Naive B cell (primary cell): Measurements from ENCODE around the gene MPRIP. TPM values are rescaled to one million over a fixed set of nuclear protein-coding genes. Genes with fewer than 3 reads are reported as not detected.
"Not testable (repeated sequence)": the region's sequence is repeated elsewhere in the genome, so short reads cannot be mapped to it uniquely, and the experiment has no call there.

ENCODE experiments used
- ATAC-seq, 2 donors: fragments of 150-1000 bp; cut with Tn5 transposase; 2 replicates each; pipeline ENCODE4 v1.10.0; 2021; ENCODE audit warnings: low read depth in 2 of 2, mild to moderate bottlenecking in 2 of 2, moderate library complexity in 2 of 2
- DNase-seq: peaks from one replicate; pipeline ENCODE4 v3.0.0; 2022
- H3K27ac Mint-ChIP-seq, 6 donors: one replicate each; pipeline ENCODE4 v1.8.0; 2020 to 2022; ENCODE audit warnings: mild to moderate bottlenecking in 6 of 6, mixed read lengths in 6 of 6, moderate library complexity in 5 of 6, inconsistent platforms in 2 of 6
- H3K27me3 Mint-ChIP-seq, 3 donors: one replicate each; pipeline ENCODE4 v1.8.0; 2021 to 2022; ENCODE audit warnings: mixed read lengths in 3 of 3, mild to moderate bottlenecking in 1 of 3
- H3K36me3 Mint-ChIP-seq, 2 donors: one replicate each; pipeline ENCODE4 v1.8.0; 2020 to 2022; ENCODE audit warnings: mixed read lengths in 2 of 2, inconsistent platforms in 1 of 2, mild to moderate bottlenecking in 1 of 2
- H3K4me1 Mint-ChIP-seq, 3 donors: one replicate each; pipeline ENCODE4 v1.8.0; 2020 to 2022; ENCODE audit warnings: mixed read lengths in 3 of 3, inconsistent platforms in 1 of 3, mild to moderate bottlenecking in 1 of 3, moderate library complexity in 1 of 3
- H3K4me3 Mint-ChIP-seq, 8 donors: one replicate each; pipeline ENCODE4 v1.8.0; 2020 to 2022; ENCODE audit warnings: mild to moderate bottlenecking in 8 of 8, mixed read lengths in 8 of 8, moderate library complexity in 8 of 8, inconsistent platforms in 2 of 8
- H3K9me3 Mint-ChIP-seq, 7 donors: one replicate each; pipeline ENCODE4 v1.8.0; 2020 to 2022; ENCODE audit warnings: mixed read lengths in 7 of 7, mild to moderate bottlenecking in 5 of 7, inconsistent platforms in 2 of 7, moderate library complexity in 1 of 7
- polyA plus RNA-seq, 6 donors: library from polyadenylated mRNA; unstranded; fragments of 300-500 nt; fragmentation: Illumina TruSeq; gene quantifications; one replicate each; pipeline ENCODE4 v1.2.3, GENCODE V29; 2021; ENCODE audit warnings: low read depth in 6 of 6

Gene MPRIP
- polyA plus RNA-seq, 6 donors from 2014 or later: 1.9 to 26.0 (median 12.6) TPM

- ATAC-seq (no peak), DNase-seq (no peak)
- Mint-ChIP-seq H3K27ac (peak overlapping the region in 5 of 6 donors; percentile 21 to 90 (median 64)), H3K27me3 (no peaks in the 10 kb centered on the region), H3K4me1 (peaks cover 49 to 53% (median 50%) of the 10 kb centered on the region in 3 donors), H3K9me3 (no peaks in the 10 kb centered on the region), H3K36me3 (peaks cover 0 to 13% of the 10 kb centered on the region in 2 donors), H3K4me3 (peak overlapping the region in 5 of 8 donors; percentile 19 to 57 (median 36))
Observed at GRCh38 chr17:17126131-17127110, 84.2 kb downstream of the MPRIP start.

DNA sequence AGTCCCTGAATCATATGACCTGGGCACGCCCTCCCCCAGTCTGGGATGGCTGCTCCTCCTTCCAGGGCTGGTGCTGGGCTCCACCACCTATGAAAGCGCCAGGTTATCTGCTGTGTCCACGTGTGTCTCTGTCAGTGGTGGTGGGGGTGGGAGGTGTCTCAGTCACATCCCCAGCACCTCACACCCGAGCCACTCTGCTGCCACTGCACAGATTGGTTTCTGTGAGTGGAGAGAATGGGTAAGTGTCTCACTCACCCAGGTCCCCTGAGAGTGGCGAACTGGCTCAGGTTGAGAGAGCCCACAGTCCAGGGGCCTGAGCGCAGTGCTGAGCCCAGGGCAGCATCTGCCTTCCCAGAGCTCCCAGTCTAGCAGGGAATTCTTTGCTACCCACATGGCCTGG lies 84.9 kb downstream of the MPRIP start:
- H3K27ac Mint-ChIP-seq: peak overlapping the region in 5 of 6 donors; percentile 47 to 90 (median 49)
- DNase-seq: no peak
- H3K4me3 Mint-ChIP-seq: peak overlapping the region in 1 of 8 donors; percentile 41
- no peak for ATAC-seq
- no peaks in the 10 kb centered on the region for H3K27me3 Mint-ChIP-seq
- H3K36me3 Mint-ChIP-seq: peaks cover 0 to 13% of the 10 kb centered on the region in 2 donors
- H3K4me1 Mint-ChIP-seq: peaks cover 42 to 46% (median 42%) of the 10 kb centered on the region in 3 donors
- H3K9me3 Mint-ChIP-seq: no peaks in the 10 kb centered on the region

GRCh38 chr17:17127730-17128291 lies 85.6 kb downstream of the MPRIP start:
- no peak for DNase-seq
- H3K27me3 Mint-ChIP-seq: no peaks in the 10 kb centered on the region
- H3K9me3 Mint-ChIP-seq: no peaks in the 10 kb centered on the region
- no peak for ATAC-seq
- H3K4me1 Mint-ChIP-seq: peaks cover 36 to 39% (median 39%) of the 10 kb centered on the region in 3 donors
- peak overlapping the region in 2 of 6 donors; percentile 49 to 82 for H3K27ac Mint-ChIP-seq
- H3K36me3 Mint-ChIP-seq: peaks cover 0 to 13% of the 10 kb centered on the region in 2 donors
- H3K4me3 Mint-ChIP-seq: no peak overlapping the region

GRCh38 chr17:17128476-17129075 lies 86.3 kb downstream of the MPRIP start:
- peak overlapping the region in 1 of 6 donors; percentile 76 for H3K27ac Mint-ChIP-seq
- no peaks in the 10 kb centered on the region for H3K9me3 Mint-ChIP-seq
- ATAC-seq (no peak), DNase-seq (no peak)
- no peaks in the 10 kb centered on the region for H3K27me3 Mint-ChIP-seq
- H3K4me3 Mint-ChIP-seq: no peak overlapping the region
- H3K4me1 Mint-ChIP-seq: peaks cover 31 to 35% (median 34%) of the 10 kb centered on the region in 3 donors
- H3K36me3 Mint-ChIP-seq: peaks cover 0 to 13% of the 10 kb centered on the region in 2 donors

DNA sequence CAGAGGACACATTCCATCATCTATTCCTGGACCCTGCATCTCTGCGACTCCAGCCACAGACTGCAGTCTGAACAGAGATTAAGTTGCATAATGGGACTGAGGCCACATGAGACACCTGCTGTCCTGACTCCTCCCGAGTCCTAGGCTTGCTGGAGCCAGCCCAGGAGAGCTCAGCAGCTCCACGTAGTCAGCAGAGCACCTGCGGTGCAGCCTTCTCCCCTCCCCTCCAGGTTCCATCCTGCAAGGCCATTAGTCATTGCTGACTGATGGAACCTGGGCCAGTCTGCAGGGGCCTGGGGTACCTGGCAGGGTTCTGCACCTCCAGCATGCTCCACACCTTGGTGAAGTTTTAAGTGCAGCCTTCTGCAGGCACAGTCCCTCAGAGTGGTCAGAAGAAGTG lies 87.2 kb downstream of the MPRIP start:
- Mint-ChIP-seq H3K4me3 (no peak overlapping the region), H3K27me3 (no peaks in the 10 kb centered on the region), H3K36me3 (peaks cover 0 to 13% of the 10 kb centered on the region in 2 donors), H3K4me1 (peaks cover 22 to 28% (median 26%) of the 10 kb centered on the region in 3 donors), H3K27ac (no peak overlapping the region), H3K9me3 (no peaks in the 10 kb centered on the region)
- no peak for DNase-seq
- ATAC-seq: no peak

DNA sequence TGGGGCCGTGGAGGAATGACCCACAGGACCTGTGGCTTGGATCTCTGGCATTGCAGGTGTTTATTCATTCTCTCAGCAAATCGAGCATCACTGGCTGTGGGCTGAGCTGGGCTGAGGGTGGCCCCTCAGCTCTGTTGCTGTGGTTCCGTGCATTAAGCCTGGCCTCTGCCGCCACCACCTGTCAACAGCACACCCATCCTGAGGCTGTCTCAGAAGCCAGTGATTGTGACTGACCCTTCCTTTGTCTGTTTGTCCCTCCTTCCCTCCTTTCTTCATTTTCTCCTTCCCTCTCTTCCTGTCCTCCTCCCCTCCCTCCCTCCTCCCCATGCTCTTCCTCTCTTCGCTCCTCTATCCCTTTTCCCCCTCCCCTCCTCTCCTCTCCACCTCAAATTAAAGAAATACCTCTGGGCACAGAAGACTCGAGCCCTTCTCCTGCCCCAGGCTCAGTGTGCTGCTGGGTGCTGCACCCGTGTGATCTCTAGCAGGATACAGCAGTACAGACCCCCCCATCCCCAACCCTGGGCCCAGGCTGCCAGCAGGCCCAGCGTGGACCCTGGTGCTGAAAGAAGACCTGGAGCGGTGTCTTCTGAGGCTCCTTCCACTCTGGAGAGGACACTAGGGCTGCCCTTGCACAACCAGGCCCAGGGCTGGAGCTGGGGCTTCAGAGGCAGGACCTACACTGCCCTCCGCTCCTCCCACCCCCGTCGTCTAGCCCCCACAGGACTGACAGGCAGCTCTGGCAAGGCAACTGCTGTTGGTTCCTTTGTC lies 88.0 kb downstream of the MPRIP start:
- H3K4me1 Mint-ChIP-seq: peaks cover 14 to 20% (median 19%) of the 10 kb centered on the region in 3 donors
- no peaks in the 10 kb centered on the region for H3K27me3 Mint-ChIP-seq
- peaks cover 0 to 13% of the 10 kb centered on the region in 2 donors for H3K36me3 Mint-ChIP-seq
- H3K4me3 Mint-ChIP-seq: no peak overlapping the region
- ATAC-seq: no peak
- H3K27ac Mint-ChIP-seq: peak overlapping the region in 1 of 6 donors; percentile 19
- no peaks in the 10 kb centered on the region for H3K9me3 Mint-ChIP-seq
- no peak for DNase-seq

DNA sequence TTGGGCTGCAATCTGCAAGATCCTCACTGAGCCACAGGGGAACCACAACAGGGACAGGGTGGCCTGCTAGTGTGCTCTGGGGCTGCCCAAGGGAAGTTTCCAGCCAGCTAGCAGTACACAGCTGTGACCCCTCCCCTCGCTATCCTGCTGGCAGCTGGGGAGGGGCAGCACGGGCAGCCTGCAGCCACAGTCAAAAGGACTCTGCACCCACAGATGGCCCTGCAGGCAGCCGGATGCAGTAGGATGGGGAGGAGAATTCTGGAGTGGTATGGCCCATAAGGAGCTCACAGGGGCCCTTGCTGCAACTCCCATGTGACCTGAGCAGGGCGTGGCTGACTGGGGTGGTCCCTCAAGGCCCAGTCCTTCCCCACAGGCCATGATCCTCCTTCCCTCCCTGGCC lies 89.6 kb downstream of the MPRIP start:
- Mint-ChIP-seq H3K27ac (no peak overlapping the region), H3K9me3 (no peaks in the 10 kb centered on the region), H3K36me3 (peaks cover 0 to 13% of the 10 kb centered on the region in 2 donors), H3K4me1 (peaks cover 0 to 10% (median 3%) of the 10 kb centered on the region in 3 donors), H3K4me3 (no peak overlapping the region), H3K27me3 (no peaks in the 10 kb centered on the region)
- no peak for DNase-seq
- no peak for ATAC-seq

GRCh38 chr17:17132746-17133145 lies 90.5 kb downstream of the MPRIP start:
- H3K9me3 Mint-ChIP-seq: no peaks in the 10 kb centered on the region
- DNase-seq (no peak), ATAC-seq (no peak)
- H3K4me1 Mint-ChIP-seq: peaks cover 0 to 6% (median 0%) of the 10 kb centered on the region in 3 donors
- peaks cover 0 to 13% of the 10 kb centered on the region in 2 donors for H3K36me3 Mint-ChIP-seq
- H3K27ac Mint-ChIP-seq: no peak overlapping the region
- H3K4me3 Mint-ChIP-seq: no peak overlapping the region
- H3K27me3 Mint-ChIP-seq: no peaks in the 10 kb centered on the region

GRCh38 chr17:17134051-17134956 lies 92.0 kb downstream of the MPRIP start:
- Mint-ChIP-seq H3K9me3 (no peaks in the 10 kb centered on the region), H3K27me3 (no peaks in the 10 kb centered on the region), H3K36me3 (peaks cover 0 to 3% of the 10 kb centered on the region in 2 donors), H3K4me3 (no peak overlapping the region), H3K4me1 (peaks cover 0 to 3% (median 0%) of the 10 kb centered on the region in 3 donors), H3K27ac (peak overlapping the region in 1 of 6 donors; percentile 66)
- ATAC-seq (no peak), DNase-seq (no peak)

- no peak for ATAC-seq
- Mint-ChIP-seq H3K9me3 (no peaks in the 10 kb centered on the region), H3K27ac (peak overlapping the region in 1 of 6 donors; percentile 66), H3K27me3 (no peaks in the 10 kb centered on the region), H3K36me3 (no peaks in the 10 kb centered on the region), H3K4me1 (peaks cover 0 to 2% (median 0%) of the 10 kb centered on the region in 3 donors), H3K4me3 (no peak overlapping the region)
- no peak for DNase-seq
Observed at GRCh38 chr17:17134957-17135333, 92.7 kb downstream of the MPRIP start.

- not testable (repeated sequence) for H3K4me1 Mint-ChIP-seq, H3K27me3 Mint-ChIP-seq, H3K27ac Mint-ChIP-seq, H3K4me3 Mint-ChIP-seq, DNase-seq, H3K36me3 Mint-ChIP-seq, ATAC-seq, H3K9me3 Mint-ChIP-seq
Observed at GRCh38 chr17:17136221-17136620, 94.0 kb downstream of the MPRIP start.
